Measurements from ENCODE around the gene TET2.

DNA sequence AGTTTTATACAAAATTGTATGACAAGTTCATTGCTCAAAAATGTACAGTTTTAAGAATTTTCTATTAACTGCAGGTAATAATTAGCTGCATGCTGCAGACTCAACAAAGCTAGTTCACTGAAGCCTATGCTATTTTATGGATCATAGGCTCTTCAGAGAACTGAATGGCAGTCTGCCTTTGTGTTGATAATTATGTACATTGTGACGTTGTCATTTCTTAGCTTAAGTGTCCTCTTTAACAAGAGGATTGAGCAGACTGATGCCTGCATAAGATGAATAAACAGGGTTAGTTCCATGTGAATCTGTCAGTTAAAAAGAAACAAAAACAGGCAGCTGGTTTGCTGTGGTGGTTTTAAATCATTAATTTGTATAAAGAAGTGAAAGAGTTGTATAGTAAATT is 131.0 kb downstream of the TET2 start:
- TF ChIP-seq YY1 (IDR thresholded peaks at IDR 0.05; ENCODE audit: insufficient read depth, insufficient read length) = no peak
- TF ChIP-seq ZNF274 (IDR thresholded peaks at IDR 0.05; ENCODE audit: low read depth, low read length) = no peak
- no peak for TF ChIP-seq SUZ12 (IDR thresholded peaks at IDR 0.05; ENCODE audit: extremely low read depth, insufficient read depth, insufficient read length)
